Measurements from ENCODE around the gene RGL2.

GRCh38 chr6:33288141-33288920 lies 10.4 kb downstream of the RGL2 start:
- TF ChIP-seq CTCF (IDR thresholded peaks at IDR 0.05) (no peak), POLR2A (IDR thresholded peaks at IDR 0.05) (no peak), EP300 (IDR thresholded peaks at IDR 0.05) (no peak)
